ENCODE measurements around the gene FYN.

The FYN gene

DNA sequence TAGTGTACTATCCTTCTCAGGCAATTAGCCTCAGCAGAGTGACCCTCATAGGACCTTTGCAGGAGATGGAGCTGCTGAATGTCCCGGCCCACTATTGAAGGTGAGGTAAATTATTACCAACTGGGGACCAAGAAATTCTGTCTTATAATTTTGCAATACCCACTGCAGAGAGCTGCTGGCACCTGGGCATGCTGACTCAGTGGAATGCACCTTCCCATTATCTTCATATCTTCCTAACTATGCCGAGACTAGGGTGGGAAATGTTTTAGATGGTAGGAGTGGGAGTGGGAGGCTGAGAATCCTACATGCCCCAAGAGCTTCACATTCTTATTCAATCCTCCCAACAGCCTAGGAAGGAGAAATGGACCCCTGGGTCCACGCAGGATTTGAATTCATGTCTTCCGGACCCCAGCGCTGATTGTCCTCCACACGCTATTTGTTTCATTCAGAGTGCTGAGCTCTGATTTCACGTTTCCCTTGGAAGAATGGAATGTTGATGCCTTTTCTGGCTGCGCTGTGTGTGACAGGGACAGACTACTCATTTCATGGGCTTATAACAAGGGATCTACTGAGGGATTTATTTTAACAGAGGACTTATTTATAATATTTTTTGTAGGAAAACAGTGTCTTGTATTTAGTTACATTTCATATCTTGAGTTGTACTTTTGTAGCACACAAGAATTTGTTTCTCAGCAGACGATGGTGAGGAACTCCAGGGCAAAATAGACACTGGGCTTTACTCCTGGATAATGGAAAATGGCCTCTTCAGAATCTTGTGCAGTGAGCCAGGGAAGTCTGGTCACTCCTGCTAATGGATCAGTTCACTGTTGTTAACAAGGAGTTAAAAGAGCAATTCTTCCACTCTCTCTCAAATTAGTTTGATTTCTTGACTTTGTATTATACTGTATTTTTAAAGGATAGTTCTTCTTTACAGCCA is 66.4 kb downstream of the FYN start:
- no peak for DNase-seq (ENCODE audit: low read depth)

DNA sequence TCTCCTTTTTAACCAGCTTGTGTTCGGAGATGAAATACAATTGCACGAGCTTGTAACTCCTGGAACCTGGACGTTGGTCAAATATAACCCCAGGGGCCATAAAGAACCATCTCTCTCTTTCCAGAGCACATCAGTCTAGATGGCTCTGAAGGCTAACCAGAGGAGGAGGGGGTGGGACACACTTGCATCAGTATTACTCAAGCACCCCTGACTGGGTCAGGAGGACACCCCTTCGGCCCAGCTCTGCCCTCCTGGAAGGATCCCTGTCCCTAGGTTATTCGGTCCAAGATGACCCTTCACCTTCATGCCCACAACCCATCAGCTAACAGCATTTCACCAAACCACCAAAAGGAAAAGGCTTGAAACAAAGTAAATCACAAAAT is 67.1 kb downstream of the FYN start:
- no peak for DNase-seq (ENCODE audit: low read depth)

DNA sequence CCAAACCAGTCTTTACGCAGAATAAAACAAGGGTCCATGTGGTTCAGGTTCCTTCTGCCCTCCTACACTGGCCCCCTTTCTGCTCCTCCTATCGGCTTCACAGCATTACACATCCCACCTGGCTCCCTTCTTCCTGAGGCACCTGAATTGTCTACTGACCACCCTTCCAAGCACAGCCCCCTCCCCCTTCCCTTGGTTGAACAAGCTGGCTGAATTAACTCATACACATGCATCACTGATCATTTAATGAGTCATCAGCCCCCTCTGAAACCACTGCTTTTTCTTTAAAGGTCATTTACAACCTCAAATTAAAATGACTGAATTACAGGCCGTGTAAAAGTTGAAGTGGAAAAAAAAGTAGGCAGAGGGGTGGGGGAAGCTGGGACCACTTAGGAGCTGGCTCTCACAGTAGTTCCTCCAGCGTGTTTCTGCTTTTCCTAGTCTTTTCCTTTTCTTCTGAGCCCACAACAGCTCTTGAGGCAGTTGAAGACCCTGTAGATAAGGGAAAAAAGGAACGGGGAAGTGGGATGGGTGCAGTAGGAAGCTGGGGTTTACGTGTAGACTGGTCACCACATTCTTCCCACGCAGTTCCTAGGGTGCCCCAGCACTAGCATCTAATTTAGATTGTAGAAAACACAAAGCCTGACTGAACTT is 67.6 kb downstream of the FYN start:
- no peak for DNase-seq (ENCODE audit: low read depth)

DNA sequence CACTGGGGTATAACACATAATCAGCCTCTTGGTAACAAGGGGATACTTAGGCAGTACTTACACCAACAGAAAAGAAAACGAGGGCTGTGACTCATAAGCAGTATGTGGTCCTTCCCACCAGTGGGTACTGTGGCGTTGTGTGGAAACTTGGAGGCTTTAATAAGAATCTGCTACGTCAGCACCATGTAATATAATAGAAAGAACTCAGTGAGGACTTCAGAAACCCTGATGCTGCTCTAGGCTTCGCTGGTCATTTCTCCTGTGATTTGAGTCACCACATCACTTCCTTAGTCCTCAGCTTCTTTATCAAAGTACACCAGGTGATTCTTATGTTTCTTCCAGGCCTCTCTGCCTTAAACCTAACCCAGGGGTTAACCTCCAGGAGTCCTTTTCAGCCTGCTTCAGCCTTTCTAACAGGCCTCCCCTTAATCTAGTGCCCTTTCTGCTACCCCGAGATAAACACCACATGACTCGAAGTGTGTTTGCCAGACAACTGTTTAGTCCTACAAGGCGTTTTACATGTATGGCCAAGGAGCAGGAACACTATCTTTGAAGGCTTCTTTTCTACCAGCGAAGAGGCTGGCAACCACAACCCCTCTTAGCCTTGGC is 68.5 kb downstream of the FYN start:
- peak; percentile 54 for DNase-seq (ENCODE audit: low read depth)

DNA sequence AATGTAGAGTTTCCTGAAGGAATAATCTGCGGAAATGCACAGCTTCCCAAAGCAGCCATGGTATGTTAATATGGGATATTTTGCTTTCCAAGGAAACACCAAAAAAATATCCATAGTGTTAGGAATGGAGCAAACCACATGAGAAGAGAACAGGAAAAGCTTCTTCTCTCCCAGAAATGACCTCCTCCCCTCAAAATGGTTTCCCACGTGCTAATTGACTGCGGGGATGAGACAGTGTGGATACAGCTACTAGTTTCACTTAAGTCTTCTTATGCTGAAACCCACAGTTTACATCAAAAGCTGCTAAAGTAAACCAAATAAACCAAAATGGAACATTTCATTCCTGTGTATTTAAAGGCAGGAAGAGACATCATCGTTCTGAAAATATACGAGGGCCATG is 69.4 kb downstream of the FYN start:
- no peak for DNase-seq (ENCODE audit: low read depth)

DNA sequence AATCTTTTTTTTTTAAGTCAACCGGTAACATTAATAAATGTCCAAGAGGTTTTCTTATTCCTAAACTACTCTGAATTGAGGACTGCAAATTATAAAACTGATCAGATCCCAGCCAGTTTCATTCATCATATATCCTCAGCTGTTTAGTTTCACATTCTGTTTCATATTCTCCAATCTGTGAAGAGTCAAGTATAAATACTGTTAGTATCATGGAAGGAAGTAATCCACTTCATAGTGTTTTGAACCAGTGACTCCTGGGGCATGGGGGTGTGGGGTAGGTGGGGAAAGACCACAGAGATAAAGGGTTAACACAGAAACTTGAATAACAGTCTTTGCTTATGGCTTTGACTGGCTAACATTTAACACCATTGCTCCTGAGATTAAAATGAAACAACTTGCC is 69.9 kb downstream of the FYN start:
- no peak for DNase-seq (ENCODE audit: low read depth)

DNA sequence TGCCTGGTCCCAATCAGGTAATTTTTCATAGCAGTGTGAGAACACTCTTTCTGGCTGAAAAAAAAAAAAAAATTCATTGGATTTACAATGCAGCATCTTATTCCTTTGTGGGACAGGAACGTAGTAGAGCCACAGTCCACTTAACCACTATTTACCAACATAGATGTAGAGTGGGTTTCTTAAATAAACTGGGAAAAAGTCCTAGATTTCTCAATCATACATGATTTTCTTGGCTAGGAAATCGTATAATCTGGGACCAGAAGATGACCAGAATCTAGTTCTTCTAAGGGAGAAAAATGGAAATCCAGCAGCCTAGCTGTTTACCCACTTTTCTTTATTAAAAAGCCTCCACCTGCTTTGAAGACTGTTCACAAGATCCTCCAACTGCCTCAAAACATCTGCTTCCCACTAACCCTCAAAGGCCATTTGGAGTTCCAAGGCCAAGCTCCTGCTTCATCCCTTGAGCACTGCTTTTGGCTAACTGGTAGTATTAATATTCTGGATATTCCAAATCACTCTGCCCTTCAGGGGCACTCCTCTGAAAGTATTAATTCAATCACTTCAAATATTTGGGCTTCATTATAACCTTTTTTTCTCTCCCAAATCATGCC is 70.4 kb downstream of the FYN start:
- DNase-seq (ENCODE audit: low read depth), result no peak

DNA sequence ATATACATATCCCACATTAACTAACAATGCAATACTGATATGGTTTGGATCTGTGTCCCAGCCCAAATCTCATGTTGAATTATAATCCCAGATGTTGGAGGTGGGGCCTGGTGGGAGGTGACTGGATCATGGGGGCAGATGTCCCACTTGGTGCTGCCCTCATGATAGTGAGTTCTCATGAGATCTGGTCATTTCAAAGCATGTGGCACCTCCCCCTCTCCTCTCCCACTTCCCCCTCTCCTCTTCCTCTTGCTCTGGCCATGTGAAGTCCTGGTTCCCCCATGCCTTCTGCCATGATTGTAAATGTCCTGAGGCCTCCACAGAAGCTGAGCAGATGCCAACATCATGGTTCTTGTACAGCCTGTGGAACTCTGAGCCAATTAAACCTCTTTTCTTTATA is 71.2 kb downstream of the FYN start:
- DNase-seq (ENCODE audit: low read depth), result no peak

DNA sequence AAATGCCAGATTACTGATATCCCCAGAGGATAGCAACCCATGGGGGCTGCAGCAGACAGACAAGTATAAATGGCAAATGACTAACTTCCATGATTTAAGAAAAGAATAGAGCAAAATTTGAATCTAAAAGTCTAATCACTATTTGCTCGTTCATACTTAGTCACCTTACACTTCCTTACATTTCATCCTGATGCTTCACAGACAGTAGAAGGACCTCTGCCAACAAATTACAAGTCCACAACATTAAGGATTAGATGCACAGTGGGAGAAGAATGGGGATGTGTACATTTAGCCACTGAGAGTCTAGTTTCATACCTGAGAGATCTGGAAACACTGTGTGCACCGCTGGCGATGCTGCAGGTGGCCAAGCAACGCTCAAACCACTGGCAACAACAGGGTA is 72.4 kb downstream of the FYN start:
- no peak for DNase-seq (ENCODE audit: low read depth)

DNA sequence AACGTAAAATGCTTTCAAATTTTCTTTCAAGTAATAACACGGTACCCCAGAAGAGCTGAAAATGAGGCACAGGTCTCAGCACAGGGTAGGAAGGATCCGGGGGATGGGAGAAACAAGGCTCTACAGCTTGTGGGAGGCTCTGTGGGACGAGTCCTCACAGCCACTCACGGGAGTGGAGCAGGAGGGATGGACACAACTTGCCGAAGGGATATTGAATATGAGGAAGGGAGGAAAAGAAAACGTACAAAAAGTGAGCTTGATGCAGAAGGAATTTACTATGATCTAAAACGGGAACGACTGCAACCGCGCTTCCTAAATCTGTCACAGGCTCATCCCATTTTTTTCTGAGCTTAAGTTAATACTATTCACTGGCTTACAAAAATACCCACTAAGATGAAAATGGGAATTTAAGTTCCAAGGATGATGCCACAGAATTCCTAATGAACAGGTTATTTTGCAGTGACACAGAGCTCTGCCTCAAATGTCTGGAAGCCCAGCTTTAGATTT is 72.9 kb downstream of the FYN start:
- no peak for DNase-seq (ENCODE audit: low read depth)

DNA sequence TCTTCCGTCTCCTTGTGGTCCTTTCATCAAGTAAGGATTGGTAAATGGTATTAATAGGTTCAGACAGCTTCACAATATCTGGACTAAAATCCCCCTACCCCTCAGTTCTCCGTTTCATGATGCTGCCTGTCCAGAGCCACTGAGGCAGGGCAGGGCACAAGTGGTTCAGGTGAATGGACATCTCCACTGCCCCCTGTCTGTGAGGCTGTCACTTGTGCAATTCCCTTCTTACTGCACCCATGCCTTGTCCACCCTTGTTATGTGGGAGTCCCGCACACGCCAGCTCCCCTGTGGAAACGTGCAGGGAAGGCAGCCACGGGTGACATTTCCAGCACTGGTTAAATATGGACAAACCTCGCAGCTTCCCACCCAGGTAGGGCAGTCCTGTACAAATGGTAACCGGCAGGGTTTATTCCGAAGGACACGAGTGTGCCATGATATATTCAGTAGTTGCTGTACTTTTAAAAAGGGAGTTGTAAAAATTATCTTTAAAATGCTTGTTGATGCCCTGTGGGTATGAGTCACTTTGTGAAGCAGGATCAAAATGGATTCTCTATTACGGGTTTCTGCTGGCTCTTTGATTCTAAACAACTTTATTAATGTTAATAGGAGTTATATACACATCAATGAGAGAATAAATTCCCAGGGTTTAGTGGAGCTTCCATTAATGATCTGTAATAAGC is 73.5 kb downstream of the FYN start:
- DNase-seq (ENCODE audit: low read depth), result no peak

DNA sequence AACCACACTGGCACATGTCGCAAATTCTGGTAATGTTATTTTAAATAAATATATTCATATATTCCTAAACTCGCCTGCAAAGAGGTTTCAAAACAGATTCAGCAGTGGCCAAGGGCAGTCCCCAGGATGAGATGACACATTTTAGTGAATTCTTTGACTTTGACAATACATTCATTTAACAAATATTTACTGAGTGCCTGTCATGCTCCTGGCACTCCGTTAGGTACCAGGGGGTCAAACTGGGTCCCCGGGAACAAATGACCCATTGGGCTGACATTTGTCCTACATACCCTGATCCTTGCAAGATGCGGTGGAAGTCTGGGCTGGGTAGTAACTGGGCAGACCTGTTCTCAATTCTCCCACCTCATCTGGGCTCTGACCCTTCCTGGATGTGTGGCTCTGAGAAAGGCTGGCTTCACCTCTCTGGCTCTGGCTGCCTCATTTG is 74.9 kb downstream of the FYN start:
- no peak for DNase-seq (ENCODE audit: low read depth)

DNA sequence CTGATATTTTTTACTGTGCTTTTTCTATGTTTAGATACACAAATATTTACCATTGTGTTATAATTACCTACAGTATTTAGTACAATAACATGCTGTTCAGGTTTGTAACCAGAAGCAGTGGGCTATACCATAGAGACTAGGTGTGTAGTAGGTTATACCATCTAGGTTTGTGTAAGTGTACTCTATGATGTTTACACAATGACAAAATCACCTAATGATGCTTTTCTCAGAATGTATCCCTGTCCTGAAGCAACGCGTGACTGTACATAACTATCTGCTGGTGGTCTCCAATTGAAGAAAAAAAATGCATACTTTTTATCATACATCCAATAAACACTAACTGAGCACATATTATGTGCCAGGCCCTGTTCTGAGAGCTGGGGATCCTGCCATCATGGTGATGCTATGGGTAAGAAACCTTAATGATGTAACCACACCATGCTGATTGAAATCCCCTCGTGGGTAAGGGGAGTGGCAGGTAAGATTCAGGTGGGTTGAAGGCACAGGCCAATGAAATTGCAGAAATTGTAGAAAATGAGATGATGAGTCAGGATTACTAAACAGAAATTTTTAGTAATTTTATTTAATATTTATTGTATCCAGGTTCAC is 76.8 kb downstream of the FYN start:
- DNase-seq (ENCODE audit: low read depth), result no peak

DNA sequence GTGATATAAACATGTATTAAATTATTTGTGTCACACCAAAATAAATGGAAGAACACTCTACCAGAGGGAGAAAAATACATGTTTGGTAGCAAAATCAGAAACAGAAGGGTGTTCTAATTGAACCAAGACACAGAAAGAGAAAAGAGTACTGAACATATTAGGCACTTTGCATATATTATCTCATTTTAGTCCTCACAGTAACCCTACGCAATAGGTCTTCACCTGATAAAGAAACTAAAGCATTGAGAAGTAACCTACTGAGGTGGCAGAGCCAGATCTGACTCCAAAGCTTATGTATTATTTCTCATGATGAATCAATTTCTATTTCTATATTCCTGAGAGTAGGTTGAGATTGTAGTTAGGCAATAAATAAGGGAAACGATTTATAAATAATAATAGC is 77.7 kb downstream of the FYN start:
- no peak for DNase-seq (ENCODE audit: low read depth)

DNA sequence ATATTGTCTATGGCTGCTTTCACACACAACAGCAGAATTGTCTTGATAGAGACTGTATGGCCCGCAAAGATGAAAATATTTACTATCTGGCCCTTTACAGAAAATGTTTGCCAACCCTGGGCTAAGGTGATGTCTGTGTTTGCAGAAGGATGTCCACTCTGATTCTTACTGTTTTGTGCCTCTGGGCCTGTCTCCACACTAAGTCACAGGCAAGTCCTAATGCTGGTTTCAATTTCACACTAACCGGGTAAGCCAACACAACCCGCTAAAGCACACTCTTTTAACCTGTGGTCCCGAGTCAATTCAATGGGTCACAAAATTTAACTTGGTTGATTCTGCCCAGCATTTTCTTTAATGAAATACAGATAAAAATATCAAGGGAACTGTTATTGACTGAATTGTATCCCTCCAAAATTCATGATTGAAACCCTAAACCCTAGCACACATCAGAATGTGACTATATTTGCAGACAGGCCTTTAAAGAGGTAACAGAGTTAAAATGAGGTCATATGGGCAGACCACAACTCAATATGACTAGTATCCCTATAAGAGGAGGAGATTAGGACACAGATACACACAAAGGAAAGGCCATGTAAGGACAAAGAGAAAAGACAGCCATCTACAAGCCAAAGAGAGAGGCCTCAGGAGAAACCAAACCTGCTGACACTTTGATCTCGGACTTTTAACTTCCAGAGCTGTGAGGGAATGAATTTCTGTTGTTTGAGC is 78.4 kb downstream of the FYN start:
- no peak for DNase-seq (ENCODE audit: low read depth)

DNA sequence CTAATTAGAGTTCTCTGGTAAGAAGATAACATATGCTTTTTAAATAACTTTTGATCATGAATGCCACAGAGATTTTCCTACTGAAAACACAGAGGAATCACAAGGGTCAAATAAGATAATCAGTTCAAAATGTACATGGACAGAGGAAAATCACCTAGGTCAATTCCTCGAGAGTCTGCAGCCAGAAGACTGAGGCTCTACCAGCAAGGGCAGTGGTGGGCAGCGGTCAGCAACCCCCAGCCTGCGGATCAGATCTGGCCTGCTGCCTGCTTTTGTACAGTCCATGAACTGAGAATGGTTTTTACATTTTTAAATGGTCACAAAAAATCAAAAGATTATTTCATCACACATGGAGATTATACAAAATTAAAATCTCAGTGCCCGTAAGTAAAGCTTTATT is 79.0 kb downstream of the FYN start:
- no peak for DNase-seq (ENCODE audit: low read depth)

DNA sequence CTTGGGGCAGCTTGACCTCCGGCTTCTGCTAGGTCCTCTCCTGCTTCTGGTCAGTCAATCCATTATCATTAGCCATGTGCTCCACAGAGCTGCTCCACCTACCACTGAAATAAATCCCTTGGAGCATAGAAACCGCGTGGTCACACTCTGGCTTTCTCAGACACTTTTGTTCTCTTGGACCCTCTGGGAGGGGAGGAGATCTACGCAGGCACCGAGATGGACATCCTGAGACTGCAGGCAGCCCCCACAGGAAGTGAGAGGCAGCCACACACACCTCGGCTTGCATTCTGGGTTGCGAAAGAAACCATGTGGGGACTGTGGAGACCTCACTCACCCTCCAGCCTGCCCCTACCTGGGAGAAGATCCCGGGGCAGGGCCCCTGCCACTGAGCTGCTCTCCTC is 79.5 kb downstream of the FYN start:
- peak; percentile 41 for DNase-seq (ENCODE audit: low read depth)

DNA sequence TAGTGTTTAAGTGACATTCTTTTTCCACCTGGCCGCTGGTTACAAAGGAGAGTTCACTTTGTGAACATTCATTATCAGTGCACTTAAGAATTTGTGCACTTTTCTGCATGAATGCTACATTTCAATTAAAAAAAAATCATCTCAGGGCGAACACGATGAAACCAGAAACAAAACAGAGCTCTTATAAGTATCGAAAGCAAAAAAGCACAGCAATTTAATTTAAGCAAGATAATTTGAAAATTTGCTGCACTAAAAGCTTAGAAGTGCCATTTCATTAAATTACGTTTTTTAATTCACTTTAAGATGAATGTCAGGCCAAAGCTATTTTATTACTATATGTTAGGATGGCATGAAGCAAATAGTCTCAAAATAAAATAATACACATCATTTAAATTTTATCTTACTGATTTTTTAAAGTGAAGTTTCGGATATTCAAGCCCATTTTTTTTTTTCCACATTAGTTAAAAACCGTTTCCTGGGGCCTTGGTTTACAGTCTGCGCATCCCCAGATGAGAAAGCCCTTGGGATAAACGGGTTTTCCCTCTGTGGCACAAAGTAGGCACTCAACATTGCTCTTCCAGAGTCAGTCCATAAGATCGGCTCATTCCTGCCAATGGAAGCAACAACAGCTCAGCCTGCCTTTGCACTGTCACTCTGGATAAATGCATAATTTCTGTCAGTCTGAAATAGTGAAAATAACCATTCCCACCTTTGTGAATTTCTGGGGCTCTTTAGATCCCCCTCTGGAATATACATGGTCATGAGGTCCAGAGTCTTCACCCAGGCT is 80.1 kb downstream of the FYN start:
- no peak for DNase-seq (ENCODE audit: low read depth)

DNA sequence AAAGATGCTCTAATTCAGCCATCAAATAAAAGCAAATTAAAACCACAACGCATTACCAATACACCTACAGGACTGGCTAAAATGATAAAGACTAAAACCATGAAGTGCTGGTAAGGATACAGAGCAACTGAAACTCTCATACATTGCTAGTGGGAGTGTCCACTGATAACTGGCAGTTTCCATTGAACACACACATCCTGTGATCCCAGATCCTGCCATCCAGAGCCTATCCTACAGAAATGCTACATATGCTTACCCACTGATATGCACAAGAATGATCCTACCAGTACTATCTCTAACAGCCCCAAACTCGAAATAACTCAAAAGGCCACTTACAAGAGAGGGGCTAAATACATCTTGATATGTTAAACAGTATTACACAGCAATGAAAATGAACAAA is 81.0 kb downstream of the FYN start:
- no peak for DNase-seq (ENCODE audit: low read depth)

DNA sequence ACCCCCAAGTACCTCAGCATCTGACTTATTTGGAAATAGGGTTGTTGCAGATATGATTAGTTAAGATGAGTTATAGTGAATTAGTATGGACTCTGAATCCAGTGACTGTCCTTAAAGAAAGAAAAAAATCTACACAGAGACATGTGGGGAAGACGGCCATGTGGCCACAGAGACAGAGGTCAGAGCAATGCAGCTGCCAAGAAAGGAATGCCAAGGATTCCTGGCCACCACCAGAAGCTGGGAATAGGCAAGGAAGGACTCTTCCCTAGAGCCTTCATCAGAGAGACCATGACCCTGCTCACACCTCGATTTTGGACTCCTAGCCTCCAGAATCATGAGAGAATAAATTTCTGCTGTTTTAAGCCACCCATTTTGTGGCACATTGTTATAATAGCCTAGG is 81.8 kb downstream of the FYN start:
- DNase-seq (ENCODE audit: low read depth), result no peak
